ENCODE results near the gene BCAR3. TPM values are rescaled to one million over a fixed set of nuclear protein-coding genes. Genes with fewer than 3 reads are reported as not detected.

The BCAR3 gene
- total RNA-seq, 1 experiment from 2014 or later = 9.3 TPM

GRCh38 chr1:93715529-93716126, 34.0 kb upstream of the BCAR3 start:
- no peaks in the 10 kb centered on the region for H3K27me3 ChIP-seq (replicated peaks; ENCODE audit: control insufficient read depth, insufficient read depth, low read length)
- no peaks in the 10 kb centered on the region for H3K36me3 ChIP-seq (ENCODE audit: control insufficient read depth, insufficient read depth, low read length)
- Mint-ChIP-seq H3K27me3 (ENCODE audit: insufficient read depth, unreplicated experiment) (no peaks in the 10 kb centered on the region), H3K36me3 (ENCODE audit: insufficient read depth, unreplicated experiment) (no peaks in the 10 kb centered on the region), H3K4me3 (ENCODE audit: unreplicated experiment) (no peak overlapping the region), H3K27ac (ENCODE audit: unreplicated experiment) (no peak overlapping the region), H3K9me3 (ENCODE audit: unreplicated experiment) (no peaks in the 10 kb centered on the region), H3K4me1 (ENCODE audit: low read depth, unreplicated experiment) (peaks cover 15% of the 10 kb centered on the region)
- H3K4me1 ChIP-seq = peaks cover 4% of the 10 kb centered on the region; the same call in 1 of the 2 replicates
- no peak overlapping the region for H3K4me3 ChIP-seq (ENCODE audit: low read depth, low read length)
- BruUV-seq (replicated peaks) = no TSS peak
- DNase-seq = no peak
- POLR2A ChIA-PET = no interaction called here
- no peak for TF ChIP-seq CTCF (IDR thresholded peaks at IDR 0.05; ENCODE audit: insufficient read depth in 1 of 2, low read depth in 1 of 2, low read length in 1 of 2, severe bottlenecking in 1 of 2, unreplicated experiment in 1 of 2)
- H3K9me3 ChIP-seq = no peaks in the 10 kb centered on the region
- intact Hi-C loops (cut with micrococcal nuclease; ENCODE audit: unreplicated experiment) = no loop called here
- CTCF ChIA-PET = no interaction called here

- Mint-ChIP-seq H3K27me3 (ENCODE audit: insufficient read depth, unreplicated experiment) (no peaks in the 10 kb centered on the region), H3K27ac (ENCODE audit: unreplicated experiment) (no peak overlapping the region), H3K36me3 (ENCODE audit: insufficient read depth, unreplicated experiment) (no peaks in the 10 kb centered on the region), H3K4me3 (ENCODE audit: unreplicated experiment) (no peak overlapping the region), H3K4me1 (ENCODE audit: low read depth, unreplicated experiment) (peaks cover 19% of the 10 kb centered on the region), H3K9me3 (ENCODE audit: unreplicated experiment) (no peaks in the 10 kb centered on the region)
- Histone ChIP-seq H3K36me3 (ENCODE audit: control insufficient read depth, insufficient read depth, low read length) (no peaks in the 10 kb centered on the region), H3K4me3 (ENCODE audit: low read depth, low read length) (no peak overlapping the region), H3K9me3 (no peaks in the 10 kb centered on the region), H3K4me1 (peaks cover 6% of the 10 kb centered on the region; the same call in 1 of the 2 replicates), H3K27me3 (replicated peaks; ENCODE audit: control insufficient read depth, insufficient read depth, low read length) (no peaks in the 10 kb centered on the region)
- DNase-seq = no peak
- POLR2A ChIA-PET = no interaction called here
- intact Hi-C loops (cut with micrococcal nuclease; ENCODE audit: unreplicated experiment) = no loop called here
- BruUV-seq (replicated peaks) = no TSS peak
- no peak for TF ChIP-seq CTCF (IDR thresholded peaks at IDR 0.05; ENCODE audit: insufficient read depth in 1 of 2, low read depth in 1 of 2, low read length in 1 of 2, severe bottlenecking in 1 of 2, unreplicated experiment in 1 of 2)
- CTCF ChIA-PET = no interaction called here
Measured at GRCh38 chr1:93714356-93714755, 32.7 kb upstream of the BCAR3 start.

DNA sequence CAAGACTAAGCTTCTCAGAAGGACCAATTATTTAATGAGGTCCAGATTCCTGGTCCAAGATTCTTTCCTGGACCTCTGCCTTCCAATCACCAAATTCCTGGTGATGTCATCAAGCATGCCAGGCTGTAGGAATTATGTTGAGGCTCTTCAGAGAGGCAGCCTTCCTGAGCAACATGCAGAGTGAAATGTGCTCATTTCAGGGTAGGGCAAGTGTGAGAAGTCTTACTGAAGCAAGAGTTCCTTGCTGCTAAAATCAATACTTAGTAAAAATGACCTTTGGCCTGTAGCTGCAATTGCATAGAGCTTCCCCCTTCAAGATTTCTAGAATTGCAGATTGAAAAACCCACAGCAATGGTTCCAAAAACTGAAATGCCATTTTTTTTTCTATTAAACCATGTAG, 31.7 kb upstream of the BCAR3 start:
- TF ChIP-seq CTCF (IDR thresholded peaks at IDR 0.05; ENCODE audit: insufficient read depth in 1 of 2, low read depth in 1 of 2, low read length in 1 of 2, severe bottlenecking in 1 of 2, unreplicated experiment in 1 of 2) = no peak
- no peak overlapping the region for H3K4me3 Mint-ChIP-seq (ENCODE audit: unreplicated experiment)
- H3K36me3 ChIP-seq (ENCODE audit: control insufficient read depth, insufficient read depth, low read length) = no peaks in the 10 kb centered on the region
- POLR2A ChIA-PET = no interaction called here
- no peak overlapping the region for H3K27ac Mint-ChIP-seq (ENCODE audit: unreplicated experiment)
- H3K4me3 ChIP-seq (ENCODE audit: low read depth, low read length) = no peak overlapping the region
- no TSS peak for BruUV-seq (replicated peaks)
- intact Hi-C loops (cut with micrococcal nuclease; ENCODE audit: unreplicated experiment) = no loop called here
- no peaks in the 10 kb centered on the region for H3K36me3 Mint-ChIP-seq (ENCODE audit: insufficient read depth, unreplicated experiment)
- H3K27me3 Mint-ChIP-seq (ENCODE audit: insufficient read depth, unreplicated experiment) = no peaks in the 10 kb centered on the region
- H3K4me1 Mint-ChIP-seq (ENCODE audit: low read depth, unreplicated experiment) = peaks cover 19% of the 10 kb centered on the region
- H3K9me3 Mint-ChIP-seq (ENCODE audit: unreplicated experiment) = no peaks in the 10 kb centered on the region
- no peaks in the 10 kb centered on the region for H3K9me3 ChIP-seq
- no peaks in the 10 kb centered on the region for H3K27me3 ChIP-seq (replicated peaks; ENCODE audit: control insufficient read depth, insufficient read depth, low read length)
- CTCF ChIA-PET = no interaction called here
- no peak for DNase-seq
- H3K4me1 ChIP-seq = peaks cover 6% of the 10 kb centered on the region; the same call in 1 of the 2 replicates

Data from Caco-2 (cell line).